Measurements from ENCODE around the gene CLIC6. TPM values are rescaled to one million over a fixed set of nuclear protein-coding genes. Genes with fewer than 3 reads are reported as not detected.

The CLIC6 gene
- total RNA-seq, 1 donor from 2014 or later, result 23.5 TPM

- Histone ChIP-seq H3K27ac (peak overlapping the region; percentile 24), H3K4me3 (no peak overlapping the region), H3K9me3 (no peaks in the 10 kb centered on the region), H3K36me3 (no peaks in the 10 kb centered on the region), H3K27me3 (ENCODE audit: low read depth) (no peaks in the 10 kb centered on the region), H3K4me1 (no peaks in the 10 kb centered on the region)
- intact Hi-C loops (cut with DNase I), result no loop called here
- no peak for TF ChIP-seq CTCF (IDR thresholded peaks at IDR 0.05)
- ATAC-seq, result peak in 1 of 2 donors; percentile 66
- peak; percentile 63 for DNase-seq
Measured at GRCh38 chr21:34700605-34701004, 31.8 kb downstream of the CLIC6 start.

- no peak for DNase-seq
- H3K36me3 ChIP-seq, result no peaks in the 10 kb centered on the region
- H3K4me1 ChIP-seq, result no peaks in the 10 kb centered on the region
- H3K27me3 ChIP-seq (ENCODE audit: low read depth), result no peaks in the 10 kb centered on the region
- no peak overlapping the region for H3K27ac ChIP-seq
- ATAC-seq, result no peak
- intact Hi-C loops (cut with DNase I), result no loop called here
- no peak overlapping the region for H3K4me3 ChIP-seq
- TF ChIP-seq CTCF (IDR thresholded peaks at IDR 0.05), result no peak
- no peaks in the 10 kb centered on the region for H3K9me3 ChIP-seq
Measured at GRCh38 chr21:34701726-34702125, 32.9 kb downstream of the CLIC6 start.

- Histone ChIP-seq H3K4me1 (no peaks in the 10 kb centered on the region), H3K9me3 (no peaks in the 10 kb centered on the region), H3K36me3 (no peaks in the 10 kb centered on the region), H3K4me3 (no peak overlapping the region), H3K27me3 (ENCODE audit: low read depth) (no peaks in the 10 kb centered on the region), H3K27ac (no peak overlapping the region)
- DNase-seq (no peak), ATAC-seq (peak; percentile 47 to 68)
- TF ChIP-seq CTCF (IDR thresholded peaks at IDR 0.05), result no peak
- intact Hi-C loops (cut with DNase I), result no loop called here
Measured at GRCh38 chr21:34702341-34703170, 33.8 kb downstream of the CLIC6 start.

- no peak for TF ChIP-seq CTCF (IDR thresholded peaks at IDR 0.05)
- Histone ChIP-seq H3K4me1 (no peaks in the 10 kb centered on the region), H3K4me3 (no peak overlapping the region), H3K27me3 (ENCODE audit: low read depth) (no peaks in the 10 kb centered on the region), H3K9me3 (no peaks in the 10 kb centered on the region), H3K27ac (no peak overlapping the region), H3K36me3 (peaks cover 2% of the 10 kb centered on the region)
- intact Hi-C loops (cut with DNase I), result no loop called here
- ATAC-seq (no peak), DNase-seq (no peak)
Measured at GRCh38 chr21:34703571-34703970, 34.8 kb downstream of the CLIC6 start.

GRCh38 chr21:34704119-34704518 is 35.3 kb downstream of the CLIC6 start:
- no peaks in the 10 kb centered on the region for H3K9me3 ChIP-seq
- DNase-seq, result no peak
- H3K4me3 ChIP-seq, result no peak overlapping the region
- intact Hi-C loops (cut with DNase I), result no loop called here
- peaks cover 6% of the 10 kb centered on the region for H3K36me3 ChIP-seq
- H3K27ac ChIP-seq, result no peak overlapping the region
- H3K27me3 ChIP-seq (ENCODE audit: low read depth), result no peaks in the 10 kb centered on the region
- no peak for TF ChIP-seq CTCF (IDR thresholded peaks at IDR 0.05)
- ATAC-seq, result peak in 1 of 2 donors; percentile 41
- no peaks in the 10 kb centered on the region for H3K4me1 ChIP-seq

Data from lower lobe of right lung (tissue), 2 donors.